Measurements from ENCODE around the gene SNURF.

- TF ChIP-seq ZNF384 (IDR thresholded peaks at IDR 0.05) (no peak), SUZ12 (IDR thresholded peaks at IDR 0.05) (no peak), PKNOX1 (IDR thresholded peaks at IDR 0.05) (no peak), SP1 (IDR thresholded peaks at IDR 0.05) (no peak), ELF4 (IDR thresholded peaks at IDR 0.05) (no peak), CTBP1 (IDR thresholded peaks at IDR 0.05; ENCODE audit: borderline replicate concordance) (no peak), ARNT (IDR thresholded peaks at IDR 0.05) (no peak), TARDBP (IDR thresholded peaks at IDR 0.05) (no peak), FOXK2 (IDR thresholded peaks at IDR 0.05) (no peak), NFRKB (IDR thresholded peaks at IDR 0.05) (no peak), FOXM1 (IDR thresholded peaks at IDR 0.05; ENCODE audit: borderline replicate concordance) (no peak)
Observed at GRCh38 chr15:24956111-24956838, 1.5 kb downstream of the SNURF start.
